Stomach (tissue), 4 donors: ENCODE measurements around the gene MCUB.

Experiments
- CTCF ChIP-seq, 7 experiments: fragments of 450-650 bp in 4 of 7; fragments of 200-600 bp in 3 of 7; sonication (generic) in 3 of 7; IDR thresholded peaks; one replicate each; pipeline ENCODE4 v1.5.1; 2016 to 2019; ENCODE audit warnings: antibody characterized with exemption in 7 of 7, control low read depth in 2 of 7, mild to moderate bottlenecking in 1 of 7
- EP300 ChIP-seq: sonication (generic); formaldehyde crosslinking; IDR thresholded peaks from one replicate; pipeline ENCODE4 v1.6.1; 2017; ENCODE audit warnings: antibody characterized with exemption
- POLR2A ChIP-seq, 4 donors: fragments of 450-650 bp; IDR thresholded peaks; one replicate each; pipeline ENCODE4 v1.6.1; 2016; ENCODE audit warnings: antibody characterized with exemption in 4 of 4, control low read depth in 2 of 4, mild to moderate bottlenecking in 1 of 4, moderate library complexity in 1 of 4

DNA sequence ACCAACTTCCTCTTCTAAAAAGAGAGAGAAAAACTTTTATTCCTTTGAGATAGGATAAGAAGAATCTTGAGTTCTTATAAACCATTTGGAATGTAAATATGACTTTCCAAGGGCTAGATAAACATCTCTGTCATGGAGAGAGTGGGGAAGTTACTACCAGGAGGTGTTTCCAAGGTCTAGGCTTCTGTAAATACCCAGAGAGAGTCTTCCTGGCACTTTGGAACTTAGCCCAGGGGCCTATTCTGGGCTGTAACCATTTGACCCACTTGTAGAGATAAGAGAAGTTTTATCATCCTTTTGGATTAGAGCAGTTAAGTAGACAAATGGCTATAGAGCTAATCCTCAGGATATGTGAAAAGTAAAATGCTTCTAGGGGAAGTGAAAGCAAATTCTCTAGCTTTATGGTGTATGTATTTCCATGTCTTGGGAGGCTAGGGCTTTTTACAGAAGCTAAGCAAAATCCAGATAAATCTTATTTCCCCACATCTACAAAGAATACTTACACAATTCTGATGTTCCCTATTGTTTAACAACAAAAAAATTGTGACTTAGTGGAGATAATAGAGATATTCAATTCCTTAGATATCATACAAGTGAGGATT lies 51.1 kb downstream of the MCUB start:
- TF ChIP-seq CTCF (IDR thresholded peaks at IDR 0.05): no peak
- no peak for TF ChIP-seq EP300
- TF ChIP-seq POLR2A (IDR thresholded peaks at IDR 0.05): no peak
